Measurements from ENCODE around the gene TRIP13.
"Not testable (repeated sequence)": the region's sequence is repeated elsewhere in the genome, so short reads cannot be mapped to it uniquely, and the experiment has no call there.

The TRIP13 gene, protein sequence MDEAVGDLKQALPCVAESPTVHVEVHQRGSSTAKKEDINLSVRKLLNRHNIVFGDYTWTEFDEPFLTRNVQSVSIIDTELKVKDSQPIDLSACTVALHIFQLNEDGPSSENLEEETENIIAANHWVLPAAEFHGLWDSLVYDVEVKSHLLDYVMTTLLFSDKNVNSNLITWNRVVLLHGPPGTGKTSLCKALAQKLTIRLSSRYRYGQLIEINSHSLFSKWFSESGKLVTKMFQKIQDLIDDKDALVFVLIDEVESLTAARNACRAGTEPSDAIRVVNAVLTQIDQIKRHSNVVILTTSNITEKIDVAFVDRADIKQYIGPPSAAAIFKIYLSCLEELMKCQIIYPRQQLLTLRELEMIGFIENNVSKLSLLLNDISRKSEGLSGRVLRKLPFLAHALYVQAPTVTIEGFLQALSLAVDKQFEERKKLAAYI

DNA sequence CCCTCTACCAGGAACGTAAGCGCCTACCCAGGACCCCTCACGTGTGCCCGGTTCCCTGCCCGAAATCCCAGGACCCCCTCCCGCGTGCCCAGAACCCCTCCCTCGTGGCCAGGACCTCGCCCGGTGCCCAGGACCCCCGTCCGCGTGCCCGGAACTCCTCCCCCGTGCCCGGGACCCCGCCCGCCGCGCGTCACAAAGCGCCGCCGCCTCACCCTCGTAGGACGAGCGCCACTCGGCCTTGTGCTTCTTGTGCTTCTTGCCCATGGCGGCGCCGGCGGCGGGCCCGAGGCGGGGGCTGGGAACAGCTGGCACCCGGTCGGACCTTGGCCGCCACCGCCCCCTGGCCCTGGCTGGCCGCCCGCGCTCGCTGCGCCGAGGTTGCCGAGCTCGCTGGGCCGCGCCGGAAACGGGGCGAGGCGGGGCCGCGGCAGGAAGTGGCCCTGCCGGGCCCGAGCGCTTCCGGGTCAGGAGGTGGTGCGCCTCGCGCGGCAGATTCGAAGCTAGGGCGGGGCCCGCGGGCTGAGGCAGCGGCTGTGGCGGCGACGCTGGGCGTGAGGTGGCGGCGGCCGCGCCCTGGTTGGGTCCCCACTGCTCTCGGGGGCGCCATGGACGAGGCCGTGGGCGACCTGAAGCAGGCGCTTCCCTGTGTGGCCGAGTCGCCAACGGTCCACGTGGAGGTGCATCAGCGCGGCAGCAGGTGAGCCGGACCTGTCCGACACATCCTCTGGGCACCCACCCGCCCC is at the start of gene TRIP13, which contains the start of gene BRD9:
Gene TRIP13 (plus strand): TSS at position 491 of the 743 bp plus-strand sequence. CDS start 115 bp downstream, at position 606.
Gene BRD9 (minus strand): TSS at position 408 of the 743 bp plus-strand sequence. CDS start 144 bp downstream, at position 264.
- peak; percentile 95 for DNase-seq

- DNase-seq, result peak; percentile 60
Observed at GRCh38 chr5:843371-843770, 49.3 kb upstream of the TRIP13 start.

DNA sequence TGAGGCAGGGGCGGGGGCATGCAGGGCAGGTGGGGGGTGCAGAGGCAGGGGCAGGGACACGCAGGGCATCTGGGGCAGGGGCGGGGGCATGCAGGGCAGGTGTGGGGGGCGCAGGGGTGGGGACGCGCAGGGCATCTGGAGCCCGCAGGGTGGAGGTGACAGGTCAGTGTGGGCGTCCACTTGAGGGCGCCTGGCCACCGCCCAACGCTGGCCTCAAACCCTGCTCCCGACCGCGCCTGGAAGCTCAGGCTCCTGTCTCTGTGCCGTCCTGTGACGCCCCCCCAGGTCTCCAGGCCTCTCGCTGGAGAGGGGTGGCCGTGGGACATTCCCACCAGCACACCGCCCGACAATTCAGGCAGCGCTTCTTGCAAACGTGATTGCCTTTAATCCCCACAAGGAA is 48.8 kb upstream of the TRIP13 start:
- DNase-seq, result peak; percentile 55

GRCh38 chr5:844426-844825 is 48.3 kb upstream of the TRIP13 start:
- DNase-seq, result peak; percentile 61

GRCh38 chr5:845031-845675 is 47.5 kb upstream of the TRIP13 start:
- DNase-seq, result peak; percentile 52

- not testable (repeated sequence) for DNase-seq
Observed at GRCh38 chr5:845676-846601, 46.7 kb upstream of the TRIP13 start.

DNA sequence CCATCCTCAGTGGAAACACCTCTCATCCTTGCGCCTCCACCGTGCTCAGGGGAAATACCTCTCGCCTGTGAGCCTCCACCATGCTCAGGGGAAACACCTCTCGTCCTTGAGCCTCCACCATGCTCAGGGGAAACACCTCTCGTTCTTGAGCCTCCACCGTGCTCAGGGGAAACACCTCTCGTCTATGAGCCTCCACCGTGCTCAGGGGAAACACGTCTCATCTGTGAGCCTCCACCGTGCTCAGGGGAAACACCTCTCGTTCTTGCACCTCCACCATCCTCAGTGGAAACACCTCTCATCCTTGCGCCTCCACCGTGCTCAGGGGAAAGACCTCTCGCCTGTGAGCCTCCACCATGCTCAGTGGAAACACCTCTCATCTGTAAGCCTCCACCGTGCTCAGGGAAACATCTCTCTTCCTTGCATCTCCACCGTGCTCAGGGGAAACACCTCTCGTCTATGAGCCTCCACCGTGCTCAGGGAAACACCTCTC is 46.0 kb upstream of the TRIP13 start:
- DNase-seq, result peak; percentile 69

DNA sequence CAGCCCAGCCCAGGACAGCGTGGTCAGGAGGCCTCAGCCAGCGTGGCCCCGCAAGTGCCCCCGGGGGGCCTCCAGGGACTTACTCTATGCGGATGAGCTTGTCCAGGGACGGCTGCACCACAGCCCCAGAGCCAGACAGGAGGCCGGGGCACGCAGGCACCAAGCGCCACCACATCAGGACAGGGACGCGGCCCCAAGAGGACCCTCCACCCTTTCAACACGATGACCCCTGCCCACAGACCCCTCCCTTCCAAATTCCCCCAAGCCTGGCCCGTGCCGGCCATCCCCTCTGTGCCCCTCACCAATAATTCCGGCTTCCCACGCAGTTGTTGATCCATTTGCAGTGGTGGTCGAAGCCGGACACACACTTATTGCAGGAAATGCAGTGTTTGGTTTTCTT is 45.5 kb upstream of the TRIP13 start:
- not testable (repeated sequence) for DNase-seq

GRCh38 chr5:847736-848135 is 44.9 kb upstream of the TRIP13 start:
- not testable (repeated sequence) for DNase-seq

DNA sequence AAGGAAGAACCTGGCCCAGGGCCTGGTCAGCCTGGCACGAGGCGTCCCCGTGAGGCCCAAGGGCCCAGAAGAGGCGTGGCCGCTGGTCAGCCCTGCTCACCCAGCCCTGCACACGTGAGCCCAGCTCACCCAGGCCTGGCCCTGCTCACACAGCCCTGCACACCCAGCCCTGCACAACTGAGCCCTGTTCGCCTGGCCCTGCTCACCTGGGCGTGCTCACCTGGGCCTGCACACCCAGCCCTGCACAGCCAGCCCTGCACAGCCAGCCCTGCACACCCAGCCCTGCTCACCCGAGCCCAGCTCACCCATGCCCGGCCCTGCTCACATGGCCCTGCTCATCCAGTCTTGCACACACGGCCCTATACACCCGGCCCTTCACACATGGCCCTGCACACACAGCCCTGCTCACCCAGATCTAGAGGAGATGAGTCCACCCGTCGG is 44.0 kb upstream of the TRIP13 start:
- peak; percentile 49 for DNase-seq

GRCh38 chr5:849651-850301 is 42.9 kb upstream of the TRIP13 start:
- DNase-seq, result peak; percentile 57

DNA sequence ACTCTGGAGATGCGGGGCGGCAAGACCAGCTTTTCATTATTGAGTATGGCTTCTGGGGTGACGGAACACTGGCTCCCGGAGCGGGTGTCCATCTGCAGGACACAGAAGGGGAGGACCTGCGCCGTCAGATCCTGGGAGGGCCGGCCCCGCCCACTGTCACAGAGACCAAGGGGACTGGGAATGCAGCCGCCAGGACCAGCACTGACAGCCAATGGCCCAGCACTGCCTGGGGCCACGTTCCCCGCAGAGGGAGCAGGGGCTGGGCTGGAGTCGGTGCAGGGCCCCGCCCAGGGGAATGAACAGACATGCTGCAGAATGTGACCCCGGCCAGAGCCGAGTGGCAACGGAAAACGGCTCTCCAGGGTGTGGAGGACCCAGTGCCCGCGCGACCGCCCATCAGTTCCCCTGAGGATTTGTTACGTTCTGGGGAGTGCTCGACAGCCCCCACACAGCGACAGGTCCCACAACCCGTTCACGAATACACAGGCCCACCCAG is 42.1 kb upstream of the TRIP13 start, which contains the start of gene ZDHHC11:
Gene ZDHHC11 (minus strand): TSS at position 476 of the 496 bp plus-strand sequence. CDS start 384 bp downstream, at position 92.
- DNase-seq, result peak; percentile 51

DNA sequence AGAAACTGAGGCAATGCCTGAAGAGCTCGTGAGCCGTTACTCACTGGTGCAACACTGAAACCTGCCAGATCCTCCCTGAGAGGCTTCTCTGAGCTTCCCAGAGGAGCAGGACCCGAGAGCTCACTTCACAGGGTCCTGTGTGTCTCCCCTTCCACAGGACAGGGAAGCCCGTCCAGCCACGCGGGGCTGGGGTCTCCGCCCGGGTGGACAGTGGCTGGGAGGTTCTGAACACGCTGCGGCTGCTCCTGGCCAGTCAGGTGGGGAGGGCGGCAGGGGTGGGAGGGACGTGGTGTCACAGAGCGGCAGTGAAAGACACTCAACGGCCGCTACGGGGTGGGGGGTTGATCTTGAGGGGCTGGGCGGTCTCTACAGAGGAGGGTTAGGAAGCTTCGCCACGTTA is 41.6 kb upstream of the TRIP13 start:
- DNase-seq, result peak; percentile 43

DNA sequence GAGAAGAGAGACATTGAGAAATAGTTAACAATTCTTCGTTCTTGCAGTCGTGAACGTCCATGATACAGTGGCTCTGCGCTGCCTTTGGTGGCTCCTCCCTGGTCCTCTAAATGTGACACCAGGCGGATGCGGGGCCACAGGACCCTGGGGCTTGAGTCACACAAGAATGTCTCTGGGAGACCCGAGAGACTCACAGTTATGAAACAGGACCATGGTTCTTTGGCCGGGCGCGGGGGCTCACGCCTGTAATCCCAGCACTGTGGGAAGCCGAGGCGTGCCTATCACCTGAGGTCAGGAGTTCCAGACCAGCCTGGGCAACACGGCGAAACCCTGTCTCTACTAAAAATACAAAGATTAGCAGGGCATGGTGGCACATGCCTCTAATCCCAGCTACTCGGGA is 41.1 kb upstream of the TRIP13 start:
- peak; percentile 57 for DNase-seq

GRCh38 chr5:852018-852417 is 40.7 kb upstream of the TRIP13 start:
- no peak for DNase-seq

DNA sequence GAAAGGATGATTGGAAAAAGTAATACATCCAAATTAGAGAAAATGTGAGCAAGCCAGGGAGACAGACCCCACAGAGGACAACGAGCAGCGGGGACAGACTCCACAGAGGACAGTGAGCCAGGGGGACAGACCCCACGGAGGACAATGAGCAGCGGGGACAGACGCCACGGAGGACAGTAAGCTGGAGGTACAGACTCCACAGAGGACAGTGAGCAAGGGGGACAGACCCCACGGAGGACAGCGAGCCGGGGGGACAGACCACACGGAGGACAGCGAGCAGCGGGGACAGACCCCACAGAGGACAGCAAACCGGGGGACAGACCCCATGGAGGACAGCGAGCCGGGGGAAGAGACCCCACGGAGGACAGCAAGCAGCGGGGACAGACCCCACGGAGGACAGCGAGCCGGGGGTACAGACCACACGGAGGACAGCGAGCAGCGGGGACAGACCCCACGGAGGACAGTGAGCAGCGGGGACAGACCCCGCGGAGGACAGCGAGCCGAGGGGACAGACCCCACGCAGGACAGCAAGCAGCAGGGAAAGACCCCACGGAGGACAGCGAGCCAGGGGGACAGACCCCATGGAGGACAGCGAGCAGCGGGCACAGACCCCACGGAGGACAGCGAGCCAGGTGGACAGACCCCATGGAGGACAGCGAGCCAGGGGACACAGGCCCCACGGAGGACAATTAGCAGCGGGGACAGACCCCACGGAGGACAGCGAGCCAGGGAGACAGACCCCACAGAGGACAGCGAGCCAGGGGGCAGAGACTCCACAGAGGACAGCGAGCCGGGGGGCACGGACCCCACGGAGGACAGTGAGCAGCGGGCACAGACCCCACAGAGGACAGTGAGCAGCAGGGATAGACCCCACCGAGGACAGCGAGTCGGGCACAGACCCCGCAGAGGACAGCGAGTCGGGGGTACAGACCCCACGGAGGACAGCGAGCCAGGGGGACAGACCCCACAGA is 40.0 kb upstream of the TRIP13 start:
- DNase-seq, result peak; percentile 50

GRCh38 chr5:853416-854090 is 39.1 kb upstream of the TRIP13 start:
- DNase-seq, result peak; percentile 50

DNA sequence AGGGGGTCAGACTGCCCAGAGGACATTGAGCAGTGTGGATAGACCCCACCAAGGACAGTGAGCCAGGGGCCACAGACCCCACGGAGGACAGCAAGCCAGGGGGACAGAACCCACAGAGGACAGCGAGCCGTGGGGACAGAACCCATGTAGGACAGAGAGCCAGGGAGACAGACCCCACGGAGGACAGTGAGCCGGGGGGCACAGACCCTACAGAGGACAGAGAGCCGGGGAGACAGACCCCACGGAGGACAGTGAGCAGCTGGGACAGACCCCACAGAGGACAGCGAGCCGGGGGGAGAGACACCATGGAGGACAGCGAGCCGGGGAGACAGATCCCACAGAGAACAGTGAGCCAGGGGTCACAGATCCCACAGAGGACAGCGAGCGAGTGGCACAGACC is 38.5 kb upstream of the TRIP13 start:
- DNase-seq, result peak; percentile 50
